Thoracic aorta (tissue), 2 donors: ENCODE results near the gene ENTPD8. TPM values are rescaled to one million over a fixed set of nuclear protein-coding genes. Genes with fewer than 3 reads are reported as not detected.

Source experiments
- ATAC-seq: fragments of 150-250 bp; one replicate; pipeline ENCODE4 v1.8.0; 2017; ENCODE audit warnings: low read depth; ENCODE audit not compliant: insufficient number of reproducible peaks, low FRiP score
- DNase-seq: peaks from one replicate; pipeline ENCODE4 v3.0.0-alpha.2; 2020; ENCODE audit warnings: low spot score
- H3K27ac ChIP-seq, 2 donors: fragments of 200-600 bp; sonication (generic); 1 replicate in 1 of 2; 2 replicates in 1 of 2; pipeline ENCODE4 v1.5.1; 2016; ENCODE audit warnings: mild to moderate bottlenecking in 2 of 2, moderate library complexity in 2 of 2
- H3K27me3 ChIP-seq: fragments of 200-600 bp; sonication (generic); replicated peaks from 2 replicates; pipeline ENCODE4 v1.6.0; 2016; ENCODE audit warnings: mild to moderate bottlenecking; ENCODE audit not compliant: insufficient read depth
- H3K36me3 ChIP-seq: fragments of 200-600 bp; sonication (generic); one replicate; pipeline ENCODE4 v1.5.1; 2016
- H3K4me1 ChIP-seq, 2 donors: fragments of 200-600 bp; sonication (generic); 1 replicate in 1 of 2; 2 replicates in 1 of 2; pipeline versions ENCODE4 v1.5.1 to v1.6.0; 2016; ENCODE audit warnings: low read depth in 2 of 2, mild to moderate bottlenecking in 1 of 2; ENCODE audit not compliant: control insufficient read depth in 1 of 2
- H3K4me3 ChIP-seq: fragments of 200-600 bp; sonication (generic); 2 replicates; pipeline ENCODE4 v1.5.1; 2016; ENCODE audit warnings: mild to moderate bottlenecking
- H3K9me3 ChIP-seq: fragments of 200-600 bp; sonication (generic); 2 replicates; pipeline ENCODE4 v1.5.1; 2016
- total RNA-seq, 2 donors: library from RNA; depleted of rRNA; stranded (reverse); fragments of >200 nt; gene quantifications; one replicate each; pipeline versions ENCODE4 v1.1.0 to v1.2.3, GENCODE V29; 2016
- TF ChIP-seq, protein P1 (sequence below): fragments of 200-600 bp; sonication (generic); IDR thresholded peaks from one replicate; pipeline ENCODE4 v1.5.1; 2019; ENCODE audit warnings: antibody characterized with exemption

ENTPD8 gene
- total RNA-seq, 2 donors from 2014 or later = not detected

DNA sequence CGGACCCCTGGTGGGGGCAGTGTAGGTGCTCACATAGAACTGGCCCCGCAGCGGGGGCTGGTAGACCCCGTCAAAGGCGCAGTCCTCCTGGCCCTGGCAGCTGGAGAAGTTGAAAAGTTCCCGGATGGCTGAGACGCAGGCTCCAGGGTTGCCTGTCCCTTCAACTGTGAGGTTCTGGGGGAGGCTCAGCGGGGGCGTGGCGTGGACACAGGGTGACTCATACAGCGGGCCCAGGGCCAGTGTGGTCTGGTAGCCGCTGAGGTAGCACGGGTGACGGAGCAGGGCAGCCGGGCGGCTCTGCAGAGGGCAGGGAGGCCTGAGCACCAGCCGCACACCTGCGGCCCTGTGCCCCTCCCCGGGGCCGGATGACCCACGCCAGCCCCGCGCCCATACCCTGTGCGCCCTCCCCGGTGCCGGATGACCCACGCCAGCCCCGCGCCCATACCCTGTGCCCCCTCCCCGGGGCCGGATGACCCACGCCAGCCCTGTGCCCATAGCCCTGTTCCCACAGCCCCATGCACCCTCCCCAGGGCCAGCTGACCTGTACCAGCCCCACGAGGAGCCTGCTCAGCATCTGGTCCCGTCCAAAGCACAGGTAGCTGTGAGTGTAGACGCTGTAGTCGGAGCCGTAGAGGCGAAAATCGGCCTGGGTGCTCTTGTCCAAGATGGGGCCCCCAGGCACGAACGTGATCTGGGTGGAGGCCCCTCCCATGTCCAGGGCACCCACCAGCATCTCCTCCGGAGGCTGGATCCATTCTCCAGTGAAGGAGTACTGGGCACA is 5.0 kb downstream of the ENTPD8 start:
- no peak overlapping the region for H3K27ac ChIP-seq
- H3K4me3 ChIP-seq = no peak overlapping the region
- peaks cover 4 to 10% of the 10 kb centered on the region in 2 donors for H3K4me1 ChIP-seq
- H3K27me3 ChIP-seq = no peaks in the 10 kb centered on the region
- H3K36me3 ChIP-seq = no peaks in the 10 kb centered on the region
- ATAC-seq = peak; percentile 33
- no peak for DNase-seq
- TF ChIP-seq, protein P1, sequence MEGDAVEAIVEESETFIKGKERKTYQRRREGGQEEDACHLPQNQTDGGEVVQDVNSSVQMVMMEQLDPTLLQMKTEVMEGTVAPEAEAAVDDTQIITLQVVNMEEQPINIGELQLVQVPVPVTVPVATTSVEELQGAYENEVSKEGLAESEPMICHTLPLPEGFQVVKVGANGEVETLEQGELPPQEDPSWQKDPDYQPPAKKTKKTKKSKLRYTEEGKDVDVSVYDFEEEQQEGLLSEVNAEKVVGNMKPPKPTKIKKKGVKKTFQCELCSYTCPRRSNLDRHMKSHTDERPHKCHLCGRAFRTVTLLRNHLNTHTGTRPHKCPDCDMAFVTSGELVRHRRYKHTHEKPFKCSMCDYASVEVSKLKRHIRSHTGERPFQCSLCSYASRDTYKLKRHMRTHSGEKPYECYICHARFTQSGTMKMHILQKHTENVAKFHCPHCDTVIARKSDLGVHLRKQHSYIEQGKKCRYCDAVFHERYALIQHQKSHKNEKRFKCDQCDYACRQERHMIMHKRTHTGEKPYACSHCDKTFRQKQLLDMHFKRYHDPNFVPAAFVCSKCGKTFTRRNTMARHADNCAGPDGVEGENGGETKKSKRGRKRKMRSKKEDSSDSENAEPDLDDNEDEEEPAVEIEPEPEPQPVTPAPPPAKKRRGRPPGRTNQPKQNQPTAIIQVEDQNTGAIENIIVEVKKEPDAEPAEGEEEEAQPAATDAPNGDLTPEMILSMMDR = no peak
- no peaks in the 10 kb centered on the region for H3K9me3 ChIP-seq

DNA sequence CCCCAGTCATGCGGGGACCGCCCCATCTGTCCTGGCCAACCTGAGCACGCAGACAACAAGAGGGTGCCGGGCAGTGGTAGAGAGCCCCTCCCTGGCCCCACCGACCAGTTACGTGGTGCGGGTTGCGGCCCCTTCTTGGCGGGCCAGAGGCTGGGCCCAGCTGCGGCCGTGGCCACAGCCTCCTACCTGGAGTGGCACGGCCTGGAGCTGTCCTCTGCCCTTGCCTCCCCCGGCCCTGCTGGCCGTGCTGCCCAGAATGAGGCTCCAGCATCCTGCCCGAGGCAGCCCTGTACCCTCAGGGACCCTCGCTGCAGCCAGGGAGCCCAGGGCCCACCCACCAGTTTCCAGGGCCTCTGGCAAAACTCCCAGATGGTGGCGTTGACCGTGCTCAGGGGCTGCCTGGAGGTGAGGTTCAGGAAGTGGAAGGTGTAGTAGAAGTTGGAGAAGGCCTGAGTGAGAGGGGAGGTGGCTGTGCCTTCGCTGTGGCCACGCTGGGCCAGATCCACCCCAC is 5.7 kb downstream of the ENTPD8 start:
- TF ChIP-seq, protein P1 = no peak
- H3K4me3 ChIP-seq = no peak overlapping the region
- H3K27ac ChIP-seq = no peak overlapping the region
- H3K9me3 ChIP-seq = no peaks in the 10 kb centered on the region
- H3K27me3 ChIP-seq = no peaks in the 10 kb centered on the region
- ATAC-seq (no peak), DNase-seq (no peak)
- H3K4me1 ChIP-seq = peaks cover 4 to 10% of the 10 kb centered on the region in 2 donors
- H3K36me3 ChIP-seq = no peaks in the 10 kb centered on the region

DNA sequence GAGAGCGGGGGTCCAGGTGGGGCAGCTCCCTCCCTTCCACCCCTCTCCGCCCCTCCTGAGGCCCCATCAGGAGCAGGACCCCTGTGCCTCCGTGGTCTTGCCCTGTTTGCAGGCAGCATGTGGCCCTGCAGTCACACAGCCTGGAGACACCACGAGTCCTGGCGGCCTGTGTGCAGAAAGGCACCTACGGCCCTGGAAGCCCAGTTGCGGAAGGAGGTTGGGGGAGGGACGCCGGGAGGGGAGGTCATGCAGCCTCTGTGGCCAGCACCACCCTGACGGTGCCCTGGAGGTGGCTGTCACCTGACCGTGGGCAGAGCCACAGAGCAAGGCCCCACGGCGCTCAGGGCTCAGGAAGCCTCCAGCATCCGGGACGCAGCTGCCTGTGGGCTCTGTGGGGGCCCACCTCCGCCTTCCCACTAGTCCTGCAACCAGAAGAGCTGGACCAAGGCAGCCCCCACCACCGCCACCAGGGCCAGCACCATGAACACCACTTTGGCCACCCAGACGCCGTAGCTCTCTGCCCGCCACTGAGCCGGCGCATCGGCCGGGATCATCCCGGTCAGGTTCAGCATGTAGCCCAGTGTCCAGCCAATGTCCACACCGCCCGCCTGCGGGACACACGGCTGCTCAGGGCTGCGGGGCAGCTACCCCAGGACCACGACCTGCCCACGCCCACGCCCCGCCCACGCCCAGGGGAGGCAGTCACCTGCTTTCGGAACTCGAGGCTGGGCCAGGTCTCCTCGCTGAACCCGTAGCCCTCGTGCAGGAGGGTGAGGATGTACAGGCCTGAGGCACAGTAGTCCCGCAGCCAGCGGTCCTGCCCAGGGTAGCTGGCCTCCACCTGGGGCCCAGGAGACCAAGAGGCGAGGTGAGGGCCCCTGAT is 6.4 kb downstream of the ENTPD8 start:
- no peaks in the 10 kb centered on the region for H3K27me3 ChIP-seq
- TF ChIP-seq, protein P1 = no peak

DNA sequence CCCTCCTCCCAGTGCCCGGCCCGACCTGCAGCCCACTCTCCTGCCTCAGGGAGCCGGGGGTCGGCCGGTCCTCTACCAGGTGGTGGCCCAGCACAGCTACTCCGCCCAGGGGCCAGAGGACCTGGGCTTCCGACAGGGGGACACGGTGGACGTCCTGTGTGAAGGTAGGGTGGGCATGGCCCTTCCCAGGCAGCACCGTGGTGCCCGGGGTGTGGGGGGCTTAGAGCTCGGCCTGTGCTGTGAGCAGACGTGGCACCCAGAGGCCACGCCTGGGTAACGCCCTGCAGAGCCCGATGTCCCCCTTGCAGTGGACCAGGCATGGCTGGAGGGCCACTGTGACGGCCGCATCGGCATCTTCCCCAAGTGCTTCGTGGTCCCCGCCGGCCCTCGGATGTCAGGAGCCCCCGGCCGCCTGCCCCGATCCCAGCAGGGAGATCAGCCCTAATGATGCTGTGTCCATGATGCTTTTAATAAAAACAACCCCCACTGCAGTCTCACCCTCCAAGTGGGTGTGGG is 7.2 kb downstream of the ENTPD8 start:
- H3K4me1 ChIP-seq = peaks cover 4 to 13% of the 10 kb centered on the region in 2 donors
- DNase-seq = no peak
- no peak for ATAC-seq
- no peak overlapping the region for H3K27ac ChIP-seq
- no peak overlapping the region for H3K4me3 ChIP-seq
- TF ChIP-seq, protein P1 = no peak
- H3K27me3 ChIP-seq = no peaks in the 10 kb centered on the region
- H3K9me3 ChIP-seq = no peaks in the 10 kb centered on the region
- no peaks in the 10 kb centered on the region for H3K36me3 ChIP-seq

More for the DNA sequence above, 6.4 kb downstream of the ENTPD8 start:
- ATAC-seq = no peak
- no peak for DNase-seq
- Histone ChIP-seq H3K9me3 (no peaks in the 10 kb centered on the region), H3K4me1 (peaks cover 4 to 13% of the 10 kb centered on the region in 2 donors), H3K36me3 (no peaks in the 10 kb centered on the region), H3K27ac (no peak overlapping the region), H3K4me3 (no peak overlapping the region)
